Epithelial cell of esophagus (primary cell): ENCODE results near the gene EXOC7.

Experiments
- DNase-seq: peaks from one replicate; pipeline ENCODE4 v3.0.0; 2010; ENCODE audit warnings: low read depth
- H3K4me3 ChIP-seq: 2 replicates; pipeline ENCODE4 v1.5.1; 2011; ENCODE audit warnings: mild to moderate bottlenecking, low read length, control low read depth
- TF ChIP-seq, protein P1 (sequence below): IDR thresholded peaks from 2 replicates; pipeline ENCODE4 v1.5.1; 2011; ENCODE audit warnings: low read depth, mild to moderate bottlenecking, low read length, control low read depth, inconsistent platforms; ENCODE audit not compliant: insufficient read depth; ENCODE audit errors: missing control alignments

EXOC7 gene

DNA sequence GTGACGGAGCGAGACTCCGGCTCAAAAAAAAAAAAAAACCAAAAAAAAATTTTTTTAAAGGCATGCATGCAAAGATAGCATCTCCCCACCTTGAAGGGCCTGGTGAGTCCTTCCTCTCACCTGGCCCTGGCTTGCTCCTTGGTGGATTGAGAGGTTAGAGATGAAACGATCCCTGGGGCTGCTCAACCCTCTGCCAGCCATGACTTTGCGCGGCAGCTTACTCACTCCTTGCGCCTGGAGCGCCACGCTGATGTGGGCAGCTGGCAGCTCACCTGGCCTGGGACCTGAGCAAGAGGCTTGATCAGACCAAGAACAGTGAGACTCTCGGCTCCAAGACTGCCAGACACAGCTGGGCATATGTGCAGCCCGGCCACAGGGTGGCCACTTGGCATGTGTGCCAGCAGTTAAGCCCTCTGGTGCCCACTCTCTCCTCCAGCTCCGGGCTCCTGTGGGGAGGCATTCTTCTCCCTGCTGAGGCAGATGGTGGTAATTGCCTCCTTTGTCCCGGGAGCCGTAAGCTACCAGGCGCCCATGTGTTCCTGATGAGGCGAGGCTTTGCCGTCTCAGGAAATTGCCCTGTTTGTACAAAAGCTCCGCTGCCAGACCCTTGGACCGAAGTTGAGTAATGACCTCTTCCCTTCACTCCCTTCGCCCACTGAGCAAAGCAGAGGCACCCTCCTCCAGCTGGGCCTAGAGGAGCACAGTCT is 71.4 kb downstream of the EXOC7 start:
- DNase-seq: no peak
- H3K4me3 ChIP-seq: no peak overlapping the region
- TF ChIP-seq, protein P1, sequence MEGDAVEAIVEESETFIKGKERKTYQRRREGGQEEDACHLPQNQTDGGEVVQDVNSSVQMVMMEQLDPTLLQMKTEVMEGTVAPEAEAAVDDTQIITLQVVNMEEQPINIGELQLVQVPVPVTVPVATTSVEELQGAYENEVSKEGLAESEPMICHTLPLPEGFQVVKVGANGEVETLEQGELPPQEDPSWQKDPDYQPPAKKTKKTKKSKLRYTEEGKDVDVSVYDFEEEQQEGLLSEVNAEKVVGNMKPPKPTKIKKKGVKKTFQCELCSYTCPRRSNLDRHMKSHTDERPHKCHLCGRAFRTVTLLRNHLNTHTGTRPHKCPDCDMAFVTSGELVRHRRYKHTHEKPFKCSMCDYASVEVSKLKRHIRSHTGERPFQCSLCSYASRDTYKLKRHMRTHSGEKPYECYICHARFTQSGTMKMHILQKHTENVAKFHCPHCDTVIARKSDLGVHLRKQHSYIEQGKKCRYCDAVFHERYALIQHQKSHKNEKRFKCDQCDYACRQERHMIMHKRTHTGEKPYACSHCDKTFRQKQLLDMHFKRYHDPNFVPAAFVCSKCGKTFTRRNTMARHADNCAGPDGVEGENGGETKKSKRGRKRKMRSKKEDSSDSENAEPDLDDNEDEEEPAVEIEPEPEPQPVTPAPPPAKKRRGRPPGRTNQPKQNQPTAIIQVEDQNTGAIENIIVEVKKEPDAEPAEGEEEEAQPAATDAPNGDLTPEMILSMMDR: no peak
